Pancreas (tissue), 10 donors: ENCODE data around the gene MYH9. TPM values are rescaled to one million over a fixed set of nuclear protein-coding genes. Genes with fewer than 3 reads are reported as not detected.
"Not testable (repeated sequence)": the region's sequence is repeated elsewhere in the genome, so short reads cannot be mapped to it uniquely, and the experiment has no call there.

Experiments
- ATAC-seq, 4 donors: fragments of 200-7000 bp; cut with Tn5 transposase; one replicate each; pipeline versions ENCODE4 v1.8.0 to v1.9.1; 2020; ENCODE audit warnings: mild to moderate bottlenecking in 4 of 4, moderate library complexity in 4 of 4
- DNase-seq, 6 donors: peaks; one replicate each; pipeline ENCODE4 v3.0.0-alpha.2; 2020
- FAIRE-seq: peaks from 2 replicates; lab custom pipeline; 2012; peaks lifted over from hg19 to GRCh38; lab: Jason Lieb, UNC
- H3K27ac ChIP-seq, 4 donors: fragments of 200-600 bp; sonication (generic); 1 replicate in 3 of 4; 2 replicates in 1 of 4; pipeline versions ENCODE4 v1.5.0 to v1.8.0; 2020
- H3K27me3 ChIP-seq, 4 donors: fragments of 200-600 bp; one replicate each; pipeline ENCODE4 v1.8.0; 2021
- H3K36me3 ChIP-seq, 3 donors: fragments of 200-600 bp; sonication (generic) in 1 of 3; one replicate each; pipeline versions ENCODE4 v1.5.0 to v1.8.0; 2020 to 2021
- H3K4me1 ChIP-seq, 3 donors: fragments of 200-600 bp; one replicate each; pipeline ENCODE4 v1.8.0; 2021
- H3K4me3 ChIP-seq, 4 donors: fragments of 200-600 bp; sonication (generic) in 2 of 4; one replicate each; pipeline versions ENCODE4 v1.5.0 to v1.8.0; 2020 to 2021
- H3K9me3 ChIP-seq, 4 donors: fragments of 200-600 bp; one replicate each; pipeline ENCODE4 v1.8.0; 2021
- WGBS, 2 donors: extraction: QIAGEN DNeasy Blood & Tissue Kit; methylation state at CpG; one replicate each; pipeline ENCODE4 v1.1.7; 2013; 5-methylcytosine and 5-hydroxymethylcytosine counted together
- intact Hi-C, 3 donors: fragments of 100-400 bp; cut with DNase I; formaldehyde crosslinking; loops; one replicate each; pipeline versions ENCODE4 v1.11.1 to v1.14.2; 2022
- polyA plus RNA-seq, 2 donors: library from polyadenylated mRNA; stranded (reverse); fragments of 200-250 nt; gene quantifications; one replicate each; pipeline ENCODE4 v1.2.3, GENCODE V29; 2013
- total RNA-seq, 6 donors: library from RNA; stranded (reverse); fragmentation: NEBNext Ultra II Directional in 4 of 6; extraction: Animal tissue kit (Norgen Biotek cat#: 25700) in 4 of 6; gene quantifications; one replicate each; pipeline versions ENCODE4 v1.2.1 to v1.2.4, GENCODE V29; 2021 to 2023
- TF ChIP-seq, protein P1 (sequence below), 4 donors: fragments of 200-600 bp; sonication (generic) in 3 of 4; IDR thresholded peaks; one replicate each; pipeline versions ENCODE4 v1.5.0 to v1.8.0; 2021; ENCODE audit warnings: antibody characterized with exemption in 4 of 4
- donor health status: healthy with polysubstance abuse.
- donor health status: DM: no; HTN: no; CAD: no; lungs with moderate emphysema.
- donor health status: DM: no; HTN: no; CAD: no.
- donor health status: control.
- donor health status: control.
- donor health status: Bipolar disorder and iron deficiency.
- donor health status: DM: yes; HTN: yes; CAD: no.
- donor health status: DM: no; HTN: no; CAD: no.
- donor health status: DM: no; HTN: no; CAD: no.
- donor health status: DM: yes; HTN: yes; CAD: no.

MYH9 gene
- total and polyA plus RNA-seq, 8 donors: 80.9 to 554 (median 376) TPM

DNA sequence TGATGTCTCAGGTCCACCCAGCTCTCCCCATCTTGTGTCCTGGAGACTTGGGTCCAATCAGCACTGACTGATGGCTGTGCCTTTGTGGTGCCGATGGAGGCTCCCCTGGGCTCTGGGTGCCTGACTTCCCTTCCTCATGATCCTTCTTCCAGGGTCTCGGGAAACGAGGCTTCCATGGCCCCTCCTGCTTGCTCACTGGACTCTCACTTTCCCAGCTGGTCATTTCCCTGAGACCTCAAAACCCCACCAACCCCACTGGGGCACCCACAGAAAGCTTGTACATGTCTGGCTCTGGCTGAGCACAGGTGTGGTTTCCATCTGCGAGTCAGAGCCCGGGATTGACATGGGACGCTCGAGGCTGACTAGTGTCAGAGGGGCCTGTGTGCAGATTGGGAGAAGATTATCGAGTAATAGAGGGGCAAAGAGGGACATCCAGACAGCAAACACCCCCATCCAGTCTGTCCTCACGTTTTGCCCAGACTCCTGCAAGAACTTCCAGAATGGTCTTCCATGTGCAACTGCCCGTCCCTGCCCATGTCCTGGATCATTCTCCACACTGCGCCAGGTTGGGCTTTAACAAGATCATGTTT lies 119.8 kb downstream of the MYH9 start:
- H3K9me3 ChIP-seq: no peaks in the 10 kb centered on the region
- no peaks in the 10 kb centered on the region for H3K36me3 ChIP-seq
- no peaks in the 10 kb centered on the region for H3K27me3 ChIP-seq
- H3K27ac ChIP-seq: no peak overlapping the region
- H3K4me1 ChIP-seq: no peaks in the 10 kb centered on the region
- DNase-seq: no peak
- intact Hi-C loops: no loop called here
- FAIRE-seq: no peak
- WGBS, 2 donors: 83 to 86% methylated on average over 11 of the region's 11 CpGs
- H3K4me3 ChIP-seq: no peak overlapping the region
- TF ChIP-seq, protein P1, sequence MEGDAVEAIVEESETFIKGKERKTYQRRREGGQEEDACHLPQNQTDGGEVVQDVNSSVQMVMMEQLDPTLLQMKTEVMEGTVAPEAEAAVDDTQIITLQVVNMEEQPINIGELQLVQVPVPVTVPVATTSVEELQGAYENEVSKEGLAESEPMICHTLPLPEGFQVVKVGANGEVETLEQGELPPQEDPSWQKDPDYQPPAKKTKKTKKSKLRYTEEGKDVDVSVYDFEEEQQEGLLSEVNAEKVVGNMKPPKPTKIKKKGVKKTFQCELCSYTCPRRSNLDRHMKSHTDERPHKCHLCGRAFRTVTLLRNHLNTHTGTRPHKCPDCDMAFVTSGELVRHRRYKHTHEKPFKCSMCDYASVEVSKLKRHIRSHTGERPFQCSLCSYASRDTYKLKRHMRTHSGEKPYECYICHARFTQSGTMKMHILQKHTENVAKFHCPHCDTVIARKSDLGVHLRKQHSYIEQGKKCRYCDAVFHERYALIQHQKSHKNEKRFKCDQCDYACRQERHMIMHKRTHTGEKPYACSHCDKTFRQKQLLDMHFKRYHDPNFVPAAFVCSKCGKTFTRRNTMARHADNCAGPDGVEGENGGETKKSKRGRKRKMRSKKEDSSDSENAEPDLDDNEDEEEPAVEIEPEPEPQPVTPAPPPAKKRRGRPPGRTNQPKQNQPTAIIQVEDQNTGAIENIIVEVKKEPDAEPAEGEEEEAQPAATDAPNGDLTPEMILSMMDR (IDR thresholded peaks at IDR 0.05): no peak
- ATAC-seq: no peak

DNA sequence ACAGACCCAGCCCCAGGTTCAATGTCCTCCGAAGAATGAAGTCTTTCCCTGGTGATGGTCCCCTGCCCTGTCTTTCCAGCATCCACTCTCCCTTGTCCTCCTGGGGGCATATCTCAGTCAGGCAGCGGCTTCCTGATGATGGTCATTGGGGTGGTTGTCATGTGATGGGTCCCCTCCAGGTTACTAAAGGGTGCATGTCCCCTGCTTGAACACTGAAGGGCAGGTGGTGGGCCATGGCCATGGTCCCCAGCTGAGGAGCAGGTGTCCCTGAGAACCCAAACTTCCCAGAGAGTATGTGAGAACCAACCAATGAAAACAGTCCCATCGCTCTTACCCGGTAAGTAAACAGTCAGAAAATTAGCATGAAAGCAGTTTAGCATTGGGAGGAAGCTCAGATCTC lies 120.7 kb downstream of the MYH9 start:
- no peaks in the 10 kb centered on the region for H3K4me1 ChIP-seq
- TF ChIP-seq, protein P1 (IDR thresholded peaks at IDR 0.05): no peak
- DNase-seq: no peak
- no peak for FAIRE-seq
- H3K4me3 ChIP-seq: no peak overlapping the region
- intact Hi-C loops: no loop called here
- ATAC-seq: no peak
- H3K9me3 ChIP-seq: no peaks in the 10 kb centered on the region
- WGBS, 2 donors: 86 to 87% methylated on average over 4 of the region's 4 CpGs
- H3K27ac ChIP-seq: no peak overlapping the region
- no peaks in the 10 kb centered on the region for H3K36me3 ChIP-seq
- no peaks in the 10 kb centered on the region for H3K27me3 ChIP-seq

DNA sequence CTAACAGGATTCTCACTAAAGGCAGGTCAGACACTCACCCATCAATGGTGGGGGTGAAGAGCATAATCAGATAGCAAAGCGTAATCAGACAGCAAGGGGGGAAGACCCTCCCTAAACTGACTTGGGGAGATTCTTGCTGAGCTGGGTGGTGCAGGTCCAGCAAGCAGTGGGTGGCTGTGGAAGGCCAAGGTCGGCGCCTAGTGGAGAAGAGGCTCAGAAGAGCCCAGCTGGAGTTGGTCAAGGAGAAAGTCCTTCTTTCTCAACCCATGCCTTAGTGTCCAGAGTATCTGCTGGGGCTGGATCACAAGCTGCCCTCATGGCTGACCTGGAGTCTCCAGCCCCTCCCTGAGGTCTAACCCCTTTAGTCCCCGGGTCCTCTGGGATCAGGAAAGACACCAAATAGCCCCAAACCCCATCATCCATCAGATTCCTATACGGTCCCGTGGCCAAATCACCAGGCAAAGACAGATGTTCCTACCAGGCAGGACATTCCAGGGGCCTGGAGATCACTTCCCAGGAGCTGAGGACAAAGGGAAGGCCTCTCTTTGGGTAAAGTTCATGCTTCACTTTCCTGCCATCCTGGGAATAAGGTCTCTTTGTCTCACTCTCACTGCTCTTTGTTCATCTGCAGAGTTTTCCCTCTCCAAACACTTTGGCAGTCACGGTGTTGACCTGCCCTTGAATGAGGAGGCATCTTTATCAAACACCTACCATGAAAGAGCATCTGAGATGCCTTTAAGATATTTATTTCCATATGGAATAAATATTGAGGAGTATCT lies 123.7 kb downstream of the MYH9 start:
- H3K27me3 ChIP-seq, H3K4me1 ChIP-seq, H3K9me3 ChIP-seq, FAIRE-seq, H3K36me3 ChIP-seq, H3K27ac ChIP-seq, H3K4me3 ChIP-seq, intact Hi-C loops, DNase-seq, ATAC-seq: not testable (repeated sequence)
- 71 to 85% methylated on average over 7 of the region's 7 CpGs for WGBS, 2 donors

DNA sequence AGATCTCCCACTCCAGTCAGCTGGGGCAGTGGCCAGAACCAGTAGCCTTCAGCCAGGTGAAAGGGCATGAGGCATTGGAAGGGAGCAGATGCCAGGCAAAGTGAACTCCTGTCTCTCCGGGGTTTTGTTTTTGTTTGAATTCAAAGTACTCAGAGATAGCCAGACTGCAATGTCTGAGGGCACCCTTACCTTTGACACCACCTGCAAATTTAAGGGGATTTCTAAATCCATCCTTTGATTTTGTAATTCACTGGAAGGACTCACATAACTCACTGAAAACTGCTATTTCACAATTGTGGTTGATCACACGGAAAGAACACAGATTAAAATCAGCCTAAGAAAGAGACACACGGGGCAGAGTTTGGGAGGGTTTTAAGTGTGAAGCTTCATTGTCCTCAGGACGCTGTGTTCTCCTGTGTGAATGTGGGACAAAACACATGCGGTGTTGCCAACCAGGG lies 124.5 kb downstream of the MYH9 start:
- H3K9me3 ChIP-seq, H3K27ac ChIP-seq, H3K36me3 ChIP-seq, FAIRE-seq, intact Hi-C loops, DNase-seq, H3K27me3 ChIP-seq, ATAC-seq, H3K4me1 ChIP-seq, H3K4me3 ChIP-seq: not testable (repeated sequence)
- 50 to 53% methylated on average over 5 of the region's 5 CpGs for WGBS, 2 donors

DNA sequence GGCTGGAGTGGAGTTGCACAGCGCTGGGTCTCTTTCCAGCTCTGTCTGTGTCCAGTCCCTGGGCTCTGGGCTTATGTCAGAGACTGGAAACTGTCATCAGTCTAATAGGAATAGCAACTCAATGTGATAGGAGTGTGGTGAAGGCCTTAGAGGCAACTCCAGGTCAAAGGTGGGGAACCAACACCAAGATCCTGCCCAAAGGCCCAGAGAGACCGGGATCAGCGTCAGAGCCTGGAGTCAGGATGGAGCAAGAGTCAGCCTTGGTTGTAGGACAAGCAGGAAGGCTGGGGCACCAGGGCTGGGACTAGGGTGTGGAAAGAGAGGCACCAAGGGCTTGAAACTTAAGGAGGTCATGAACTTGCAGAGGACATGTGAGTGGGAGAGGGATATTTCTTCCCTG lies 125.5 kb downstream of the MYH9 start:
- WGBS, 2 donors: 91 to 95% methylated on average over 3 of the region's 3 CpGs
- DNase-seq, H3K4me3 ChIP-seq, H3K9me3 ChIP-seq, H3K4me1 ChIP-seq, intact Hi-C loops, ATAC-seq, H3K36me3 ChIP-seq, H3K27ac ChIP-seq, FAIRE-seq, H3K27me3 ChIP-seq: not testable (repeated sequence)

DNA sequence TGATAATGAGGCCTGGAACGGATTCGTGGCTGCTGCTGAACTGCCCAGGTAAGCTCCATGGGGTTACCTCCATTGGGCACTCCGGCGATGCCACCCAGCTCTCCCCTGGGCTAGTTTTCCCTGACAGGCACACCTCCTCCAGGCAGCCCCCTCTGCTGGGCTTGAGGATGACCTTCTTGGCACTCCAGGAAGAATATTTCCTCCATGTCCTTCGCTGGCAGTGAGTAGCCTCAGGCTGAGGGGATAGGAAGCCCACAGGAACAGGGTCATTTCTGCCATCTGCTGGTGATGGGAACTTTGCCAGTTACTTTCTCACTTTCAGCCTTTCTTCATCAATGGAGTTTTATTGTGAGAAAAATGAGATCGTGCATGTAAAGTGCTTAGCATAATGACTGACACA lies 126.1 kb downstream of the MYH9 start:
- WGBS, 2 donors: 60 to 63% methylated on average over 6 of the region's 6 CpGs
- H3K4me1 ChIP-seq, DNase-seq, ATAC-seq, H3K36me3 ChIP-seq, H3K27me3 ChIP-seq, H3K9me3 ChIP-seq, intact Hi-C loops, H3K4me3 ChIP-seq, H3K27ac ChIP-seq, FAIRE-seq: not testable (repeated sequence)
